Measurements from ENCODE around the gene RAB3GAP1.
A peak's percentile ranks its signal among the peaks of the same experiment; 100 is the strongest.

The RAB3GAP1 gene

GRCh38 chr2:135037831-135038230 lies 14.3 kb upstream of the RAB3GAP1 start:
- DNase-seq (ENCODE audit: low read depth): no peak
- no peak for TF ChIP-seq CTCF (IDR thresholded peaks at IDR 0.05; ENCODE audit: insufficient read depth, low read depth, low read length, missing control alignments)
- H3K4me3 ChIP-seq (ENCODE audit: low read length): no peak overlapping the region

- no peak overlapping the region for H3K4me3 ChIP-seq (ENCODE audit: low read length)
- peak; percentile 16 for TF ChIP-seq CTCF (IDR thresholded peaks at IDR 0.05; ENCODE audit: insufficient read depth, low read depth, low read length, missing control alignments)
- DNase-seq (ENCODE audit: low read depth): no peak
These were observed 8.7 kb upstream of the RAB3GAP1 start for GRCh38 chr2:135043345-135043744.

- peak; percentile 10 for DNase-seq (ENCODE audit: low read depth)
These were observed 4.8 kb upstream of the RAB3GAP1 start, which contains the start of gene MAP3K19 for GRCh38 chr2:135047300-135047699. TSS of gene MAP3K19 (minus strand) at chr2:135047447. CDS start at chr2:135024647, 22,800 bp downstream.

GRCh38 chr2:135048122-135048521 lies 4.0 kb upstream of the RAB3GAP1 start:
- H3K4me3 ChIP-seq (ENCODE audit: low read length): no peak overlapping the region
- no peak for TF ChIP-seq CTCF (IDR thresholded peaks at IDR 0.05; ENCODE audit: insufficient read depth, low read depth, low read length, missing control alignments)
- DNase-seq (ENCODE audit: low read depth): no peak

More at GRCh38 chr2:135047300-135047699, 4.8 kb upstream of the RAB3GAP1 start, which contains the start of gene MAP3K19:
- no peak for TF ChIP-seq CTCF (IDR thresholded peaks at IDR 0.05; ENCODE audit: insufficient read depth, low read depth, low read length, missing control alignments)
- no peak within 1 kb of the TSS for H3K4me3 ChIP-seq (ENCODE audit: low read length)

- H3K4me3 ChIP-seq (ENCODE audit: low read length): no peak overlapping the region
- no peak for DNase-seq (ENCODE audit: low read depth)
- TF ChIP-seq CTCF (IDR thresholded peaks at IDR 0.05; ENCODE audit: insufficient read depth, low read depth, low read length, missing control alignments): no peak
These were observed 2.0 kb upstream of the RAB3GAP1 start for GRCh38 chr2:135050132-135050531.

- DNase-seq (ENCODE audit: low read depth): no peak
- no peak for TF ChIP-seq CTCF (IDR thresholded peaks at IDR 0.05; ENCODE audit: insufficient read depth, low read depth, low read length, missing control alignments)
- H3K4me3 ChIP-seq (ENCODE audit: low read length): no peak overlapping the region
These were observed 1.4 kb upstream of the RAB3GAP1 start for GRCh38 chr2:135050684-135051083.

GRCh38 chr2:135052997-135053474 lies 944 bp downstream of the RAB3GAP1 start:
- peak; percentile 9 for DNase-seq (ENCODE audit: low read depth)
- peak overlapping the region; percentile 99 for H3K4me3 ChIP-seq (ENCODE audit: low read length)
- no peak for TF ChIP-seq CTCF (IDR thresholded peaks at IDR 0.05; ENCODE audit: insufficient read depth, low read depth, low read length, missing control alignments)

Data from epithelial cell of esophagus (primary cell).